Measurements from ENCODE around the gene CACFD1. TPM values are rescaled to one million over a fixed set of nuclear protein-coding genes. Genes with fewer than 3 reads are reported as not detected.

CACFD1 gene
- total and polyA plus RNA-seq, 8 donors = 17.7 to 48.4 (median 26.1) TPM

- Histone ChIP-seq H3K4me1 (no peaks in the 10 kb centered on the region), H3K36me3 (no peaks in the 10 kb centered on the region), H3K4me3 (no peak overlapping the region), H3K27me3 (peaks cover 0 to 21% of the 10 kb centered on the region in 2 donors), H3K27ac (no peak overlapping the region), H3K9me3 (no peaks in the 10 kb centered on the region)
- intact Hi-C loops (cut with DNase I) = no loop called here
- DNase-seq = peak in 1 of 4 donors; percentile 34
- TF ChIP-seq CTCF (IDR thresholded peaks at IDR 0.05) = no peak
- ATAC-seq = no peak
Observed at GRCh38 chr9:133516256-133516960, 56.6 kb downstream of the CACFD1 start.

GRCh38 chr9:133516961-133517350 is 57.2 kb downstream of the CACFD1 start:
- H3K27ac ChIP-seq = no peak overlapping the region
- DNase-seq (peak in 1 of 4 donors; percentile 53), ATAC-seq (no peak)
- intact Hi-C loops (cut with DNase I) = no loop called here
- no peaks in the 10 kb centered on the region for H3K36me3 ChIP-seq
- peaks cover 0 to 21% of the 10 kb centered on the region in 2 donors for H3K27me3 ChIP-seq
- H3K4me3 ChIP-seq = no peak overlapping the region
- H3K9me3 ChIP-seq = no peaks in the 10 kb centered on the region
- no peak for TF ChIP-seq CTCF (IDR thresholded peaks at IDR 0.05)
- no peaks in the 10 kb centered on the region for H3K4me1 ChIP-seq

GRCh38 chr9:133517711-133518110 is 57.9 kb downstream of the CACFD1 start:
- peaks cover 0 to 21% of the 10 kb centered on the region in 2 donors for H3K27me3 ChIP-seq
- peak in 1 of 4 donors; percentile 41 for DNase-seq
- no peaks in the 10 kb centered on the region for H3K4me1 ChIP-seq
- no peak overlapping the region for H3K4me3 ChIP-seq
- H3K9me3 ChIP-seq = no peaks in the 10 kb centered on the region
- H3K27ac ChIP-seq = no peak overlapping the region
- TF ChIP-seq CTCF (IDR thresholded peaks at IDR 0.05) = no peak
- no peaks in the 10 kb centered on the region for H3K36me3 ChIP-seq
- intact Hi-C loops (cut with DNase I) = no loop called here
- no peak for ATAC-seq

GRCh38 chr9:133518200-133518599 is 58.4 kb downstream of the CACFD1 start:
- DNase-seq = no peak
- TF ChIP-seq CTCF (IDR thresholded peaks at IDR 0.05) = no peak
- Histone ChIP-seq H3K27me3 (peaks cover 0 to 25% of the 10 kb centered on the region in 2 donors), H3K4me3 (no peak overlapping the region), H3K9me3 (no peaks in the 10 kb centered on the region), H3K4me1 (no peaks in the 10 kb centered on the region), H3K27ac (no peak overlapping the region), H3K36me3 (no peaks in the 10 kb centered on the region)
- intact Hi-C loops (cut with DNase I) = no loop called here
- ATAC-seq = no peak

GRCh38 chr9:133518706-133519449 is 59.1 kb downstream of the CACFD1 start:
- Histone ChIP-seq H3K4me3 (no peak overlapping the region), H3K4me1 (no peaks in the 10 kb centered on the region), H3K27me3 (peaks cover 0 to 25% of the 10 kb centered on the region in 2 donors), H3K36me3 (no peaks in the 10 kb centered on the region), H3K9me3 (no peaks in the 10 kb centered on the region), H3K27ac (no peak overlapping the region)
- DNase-seq (peak in 2 of 4 donors; percentile 54 to 77), ATAC-seq (no peak)
- intact Hi-C loops (cut with DNase I) = no loop called here
- TF ChIP-seq CTCF (IDR thresholded peaks at IDR 0.05) = no peak
